C4-2B (cell line): ENCODE measurements around the gene DLX4.

Source experiments
- H3K27ac ChIP-seq: fragments of 450-650 bp; 2 replicates; pipeline ENCODE4 v1.5.1; 2017
- CTCF ChIP-seq: fragments of 450-650 bp; conservative IDR thresholded peaks from 2 replicates; pipeline ENCODE4 v1.5.1; 2017; ENCODE audit warnings: mild to moderate bottlenecking
- ZFX ChIP-seq: fragments of 450-650 bp; IDR thresholded peaks from 2 replicates; pipeline ENCODE4 v1.6.1; 2017

The DLX4 gene

GRCh38 chr17:49969795-49970389 is 902 bp downstream of the DLX4 start:
- TF ChIP-seq ZFX = no peak
- no peak for TF ChIP-seq CTCF
- H3K27ac ChIP-seq = no peak overlapping the region

GRCh38 chr17:49970498-49970897 is 1.5 kb downstream of the DLX4 start:
- H3K27ac ChIP-seq = no peak overlapping the region
- TF ChIP-seq CTCF (no peak), ZFX (no peak)

GRCh38 chr17:49971199-49971847 is 2.3 kb downstream of the DLX4 start:
- H3K27ac ChIP-seq = no peak overlapping the region
- TF ChIP-seq CTCF (no peak), ZFX (no peak)

- TF ChIP-seq ZFX = no peak
- no peak for TF ChIP-seq CTCF
- no peak overlapping the region for H3K27ac ChIP-seq
Measured at GRCh38 chr17:49971848-49972485, 3.0 kb downstream of the DLX4 start.

- TF ChIP-seq ZFX (no peak), CTCF (no peak)
- no peak overlapping the region for H3K27ac ChIP-seq
Measured at GRCh38 chr17:49972486-49973270, 3.7 kb downstream of the DLX4 start.

GRCh38 chr17:49973271-49973615 is 4.3 kb downstream of the DLX4 start:
- TF ChIP-seq CTCF (no peak), ZFX (no peak)
- H3K27ac ChIP-seq = no peak overlapping the region

- TF ChIP-seq ZFX (no peak), CTCF (no peak)
- no peak overlapping the region for H3K27ac ChIP-seq
Measured at GRCh38 chr17:49975531-49975930, 6.5 kb downstream of the DLX4 start.
